Keratinocyte (primary cell): ENCODE results near the gene INTS1. TPM values are rescaled to one million over a fixed set of nuclear protein-coding genes. Genes with fewer than 3 reads are reported as not detected.

Experiments
- DNase-seq: peaks from one replicate; pipeline ENCODE4 v3.0.0-alpha.2; 2011; ENCODE audit warnings: low read depth, missing footprints, low spot score
- FAIRE-seq: peaks from 2 replicates; lab custom pipeline; 2011; peaks lifted over from hg19 to GRCh38; lab: Jason Lieb, UNC
- H2AFZ ChIP-seq: 2 replicates; pipeline ENCODE4 v1.6.0; 2012; ENCODE audit warnings: low read length, control low read depth, inconsistent platforms; ENCODE audit not compliant: control insufficient read depth
- H3K27ac ChIP-seq: 2 replicates; pipeline ENCODE4 v1.5.1; 2011; ENCODE audit warnings: low read length; ENCODE audit not compliant: control insufficient read depth, insufficient read depth
- H3K27me3 ChIP-seq: 3 replicates; pipeline ENCODE4 v1.6.0; 2011; ENCODE audit warnings: low read length; ENCODE audit not compliant: control insufficient read depth, insufficient read depth; ENCODE audit errors: extremely low read depth
- H3K36me3 ChIP-seq, 2 experiments: 2 replicates in 1 of 2; 3 replicates in 1 of 2; pipeline ENCODE4 v1.5.1; 2011; ENCODE audit warnings: low read length in 2 of 2, mild to moderate bottlenecking in 1 of 2; ENCODE audit not compliant: control insufficient read depth in 2 of 2, insufficient read depth in 2 of 2; ENCODE audit errors: extremely low read depth in 1 of 2
- H3K4me1 ChIP-seq: 3 replicates; pipeline ENCODE4 v1.5.1; 2011; ENCODE audit warnings: low read length; ENCODE audit not compliant: control insufficient read depth, insufficient read depth; ENCODE audit errors: extremely low read depth
- H3K4me2 ChIP-seq: 3 replicates; pipeline ENCODE4 v1.6.0; 2011; ENCODE audit warnings: low read depth, low read length; ENCODE audit not compliant: control insufficient read depth, insufficient read depth; ENCODE audit errors: extremely low read depth
- H3K4me3 ChIP-seq, 3 experiments: fragments of 200-600 bp in 1 of 3; sonication (generic) in 1 of 3; 2 replicates in 2 of 3; 3 replicates in 1 of 3; pipeline ENCODE4 v1.5.1; 2011 to 2016; ENCODE audit warnings: low read length in 3 of 3, mild to moderate bottlenecking in 3 of 3, control low read depth in 2 of 3, inconsistent platforms in 1 of 3, low read depth in 1 of 3, mixed read lengths in 1 of 3, mixed run types in 1 of 3, moderate library complexity in 1 of 3; ENCODE audit not compliant: control insufficient read depth in 2 of 3, insufficient read depth in 2 of 3; ENCODE audit errors: extremely low read depth in 1 of 3
- H3K79me2 ChIP-seq: 2 replicates; pipeline ENCODE4 v1.6.0; 2012; ENCODE audit warnings: low read length; ENCODE audit not compliant: control insufficient read depth, insufficient read depth
- H3K9ac ChIP-seq: 3 replicates; pipeline ENCODE4 v1.6.0; 2011; ENCODE audit warnings: low read length; ENCODE audit not compliant: control insufficient read depth, insufficient read depth; ENCODE audit errors: extremely low read depth
- H3K9me1 ChIP-seq: 3 replicates; pipeline ENCODE4 v1.6.0; 2011; ENCODE audit warnings: low read length; ENCODE audit not compliant: control insufficient read depth, insufficient read depth; ENCODE audit errors: extremely low read depth
- H3K9me3 ChIP-seq: 2 replicates; pipeline ENCODE4 v1.5.1; 2012; ENCODE audit warnings: low read depth, low read length; ENCODE audit not compliant: control insufficient read depth
- H4K20me1 ChIP-seq: 3 replicates; pipeline ENCODE4 v1.6.0; 2011; ENCODE audit warnings: low read length; ENCODE audit not compliant: control insufficient read depth, insufficient read depth; ENCODE audit errors: extremely low read depth
- EZH2 ChIP-seq: IDR thresholded peaks from one replicate; pipeline ENCODE4 v1.6.1; 2012; ENCODE audit warnings: inconsistent platforms, mild to moderate bottlenecking, low read length, moderate library complexity
- dilution Hi-C: fragments of 300-500 bp; cut with MboI; formaldehyde crosslinking; loops from one replicate; pipeline ENCODE4 v1.7.0; 2020; ENCODE audit warnings: low sequenced_read_pairs; ENCODE audit not compliant: extremely low pct_ligation_motif_present
- polyA plus RNA-seq, 5 experiments: library from polyadenylated mRNA; depleted of rRNA in 3 of 5; stranded (reverse) in 3 of 5; stranded (forward) in 1 of 5; unstranded in 1 of 5; fragments of >200 nt; gene quantifications; 1 replicate in 1 of 5; 2 replicates in 3 of 5; 3 replicates in 1 of 5; pipeline versions ENCODE4 v1.2.1 to v1.2.3, GENCODE V29; 2011 to 2012; ENCODE audit warnings: missing spikeins in 2 of 5, low read depth in 1 of 5, low replicate concordance in 1 of 5
- TF ChIP-seq, protein P1 (sequence below), 3 experiments: IDR thresholded peaks in 1 of 3; conservative IDR thresholded peaks in 1 of 3; optimal IDR thresholded peaks in 1 of 3; 2 replicates in 2 of 3; 3 replicates in 1 of 3; pipeline versions ENCODE3 to v1.5.1; 2011; ENCODE audit warnings: low read length in 3 of 3, mild to moderate bottlenecking in 3 of 3, moderate library complexity in 2 of 3, control low read depth in 1 of 3, inconsistent platforms in 1 of 3; ENCODE audit not compliant: insufficient read depth in 2 of 3; ENCODE audit errors: extremely low read depth in 1 of 3

Gene INTS1
- polyA plus RNA-seq, 1 donor (not counting 4 experiments of a cell fraction or from before 2014, with no cell fraction given): 10.6 TPM

DNA sequence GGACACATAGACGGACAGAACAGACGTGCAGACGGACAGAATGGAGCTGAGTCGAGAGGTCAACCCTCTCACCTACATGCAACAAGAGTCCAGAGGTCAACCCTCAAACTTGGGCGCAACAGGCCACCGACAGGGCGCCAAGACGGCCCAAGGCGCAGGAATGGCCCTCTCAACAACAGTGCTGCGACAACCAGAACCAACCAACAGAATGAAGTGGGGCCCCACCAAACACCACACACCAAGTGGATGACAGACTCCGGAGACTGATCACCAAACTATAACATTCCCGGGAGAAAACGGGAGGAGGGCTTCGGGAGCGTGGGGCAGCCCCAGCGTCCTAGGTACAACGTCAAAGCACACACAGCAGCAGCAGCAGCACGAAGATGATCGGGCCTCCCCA, 13.4 kb downstream of the INTS1 start:
- Histone ChIP-seq H3K27me3 (no peaks in the 10 kb centered on the region), H4K20me1 (no peaks in the 10 kb centered on the region), H3K4me1 (no peaks in the 10 kb centered on the region), H3K9ac (no peak overlapping the region), H2AFZ (no peak overlapping the region), H3K27ac (no peak overlapping the region), H3K9me3 (no peaks in the 10 kb centered on the region), H3K36me3 (peaks cover 40% of the 10 kb centered on the region in 2 experiments), H3K79me2 (no peaks in the 10 kb centered on the region), H3K4me3 (no peak overlapping the region), H3K9me1 (no peaks in the 10 kb centered on the region), H3K4me2 (no peak overlapping the region)
- DNase-seq (no peak), FAIRE-seq (no peak)
- dilution Hi-C loops: no loop called here
- TF ChIP-seq, protein P1, sequence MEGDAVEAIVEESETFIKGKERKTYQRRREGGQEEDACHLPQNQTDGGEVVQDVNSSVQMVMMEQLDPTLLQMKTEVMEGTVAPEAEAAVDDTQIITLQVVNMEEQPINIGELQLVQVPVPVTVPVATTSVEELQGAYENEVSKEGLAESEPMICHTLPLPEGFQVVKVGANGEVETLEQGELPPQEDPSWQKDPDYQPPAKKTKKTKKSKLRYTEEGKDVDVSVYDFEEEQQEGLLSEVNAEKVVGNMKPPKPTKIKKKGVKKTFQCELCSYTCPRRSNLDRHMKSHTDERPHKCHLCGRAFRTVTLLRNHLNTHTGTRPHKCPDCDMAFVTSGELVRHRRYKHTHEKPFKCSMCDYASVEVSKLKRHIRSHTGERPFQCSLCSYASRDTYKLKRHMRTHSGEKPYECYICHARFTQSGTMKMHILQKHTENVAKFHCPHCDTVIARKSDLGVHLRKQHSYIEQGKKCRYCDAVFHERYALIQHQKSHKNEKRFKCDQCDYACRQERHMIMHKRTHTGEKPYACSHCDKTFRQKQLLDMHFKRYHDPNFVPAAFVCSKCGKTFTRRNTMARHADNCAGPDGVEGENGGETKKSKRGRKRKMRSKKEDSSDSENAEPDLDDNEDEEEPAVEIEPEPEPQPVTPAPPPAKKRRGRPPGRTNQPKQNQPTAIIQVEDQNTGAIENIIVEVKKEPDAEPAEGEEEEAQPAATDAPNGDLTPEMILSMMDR (optimal IDR thresholded peaks at IDR 0.05 in 1 of 3, IDR thresholded peaks at IDR 0.05 in 1 of 3, conservative IDR thresholded peaks at IDR 0.05 in 1 of 3; ENCODE audit: extremely low read depth in 1 of 3, insufficient read depth in 2 of 3, low read length in 3 of 3): no peak
- no peak for TF ChIP-seq EZH2

DNA sequence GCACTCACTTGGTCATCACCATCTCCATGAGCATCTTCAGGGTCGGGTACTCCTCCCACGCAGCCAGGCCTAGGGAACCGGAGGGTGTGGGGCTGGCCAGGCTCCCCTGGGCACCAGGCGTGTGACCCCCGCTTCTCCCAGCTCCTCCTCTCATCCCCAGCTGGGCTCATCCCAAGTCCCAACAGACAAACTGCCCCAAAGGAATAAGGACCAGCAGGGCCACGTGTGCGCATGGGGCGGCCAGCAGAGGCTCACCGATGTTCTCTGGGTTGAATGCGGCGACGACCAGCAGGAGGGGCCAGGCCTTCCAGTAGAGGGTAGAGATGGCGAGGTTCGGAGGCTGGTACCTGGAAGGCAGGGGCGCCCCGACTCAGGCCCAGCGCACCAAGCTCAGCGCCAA, 14.9 kb downstream of the INTS1 start:
- H3K4me3 ChIP-seq: no peak overlapping the region
- FAIRE-seq (no peak), DNase-seq (no peak)
- H3K9ac ChIP-seq: no peak overlapping the region
- H3K79me2 ChIP-seq: no peaks in the 10 kb centered on the region
- dilution Hi-C loops: no loop called here
- no peaks in the 10 kb centered on the region for H3K27me3 ChIP-seq
- H2AFZ ChIP-seq: no peak overlapping the region
- no peaks in the 10 kb centered on the region for H4K20me1 ChIP-seq
- H3K4me1 ChIP-seq: no peaks in the 10 kb centered on the region
- H3K9me1 ChIP-seq: no peaks in the 10 kb centered on the region
- H3K36me3 ChIP-seq: peaks cover 35 to 44% of the 10 kb centered on the region in 2 experiments
- H3K9me3 ChIP-seq: no peaks in the 10 kb centered on the region
- H3K27ac ChIP-seq: no peak overlapping the region
- no peak overlapping the region for H3K4me2 ChIP-seq
- TF ChIP-seq EZH2: no peak
- TF ChIP-seq, protein P1 (optimal IDR thresholded peaks at IDR 0.05 in 1 of 3, IDR thresholded peaks at IDR 0.05 in 1 of 3, conservative IDR thresholded peaks at IDR 0.05 in 1 of 3; ENCODE audit: extremely low read depth in 1 of 3, insufficient read depth in 2 of 3, low read length in 3 of 3): no peak
